Keratinocyte (primary cell): ENCODE measurements around the gene CDK5RAP3. TPM values are rescaled to one million over a fixed set of nuclear protein-coding genes. Genes with fewer than 3 reads are reported as not detected.

Experiments
- DNase-seq: peaks from one replicate; pipeline ENCODE4 v3.0.0-alpha.2; 2011; ENCODE audit warnings: low read depth, missing footprints, low spot score
- FAIRE-seq: peaks from 2 replicates; lab custom pipeline; 2011; peaks lifted over from hg19 to GRCh38; lab: Jason Lieb, UNC
- H2AFZ ChIP-seq: 2 replicates; pipeline ENCODE4 v1.6.0; 2012; ENCODE audit warnings: low read length, control low read depth, inconsistent platforms; ENCODE audit not compliant: control insufficient read depth
- H3K27ac ChIP-seq: 2 replicates; pipeline ENCODE4 v1.5.1; 2011; ENCODE audit warnings: low read length; ENCODE audit not compliant: control insufficient read depth, insufficient read depth
- H3K27me3 ChIP-seq: 3 replicates; pipeline ENCODE4 v1.6.0; 2011; ENCODE audit warnings: low read length; ENCODE audit not compliant: control insufficient read depth, insufficient read depth; ENCODE audit errors: extremely low read depth
- H3K36me3 ChIP-seq, 2 experiments: 2 replicates in 1 of 2; 3 replicates in 1 of 2; pipeline ENCODE4 v1.5.1; 2011; ENCODE audit warnings: low read length in 2 of 2, mild to moderate bottlenecking in 1 of 2; ENCODE audit not compliant: control insufficient read depth in 2 of 2, insufficient read depth in 2 of 2; ENCODE audit errors: extremely low read depth in 1 of 2
- H3K4me1 ChIP-seq: 3 replicates; pipeline ENCODE4 v1.5.1; 2011; ENCODE audit warnings: low read length; ENCODE audit not compliant: control insufficient read depth, insufficient read depth; ENCODE audit errors: extremely low read depth
- H3K4me2 ChIP-seq: 3 replicates; pipeline ENCODE4 v1.6.0; 2011; ENCODE audit warnings: low read depth, low read length; ENCODE audit not compliant: control insufficient read depth, insufficient read depth; ENCODE audit errors: extremely low read depth
- H3K4me3 ChIP-seq, 3 experiments: fragments of 200-600 bp in 1 of 3; sonication (generic) in 1 of 3; 2 replicates in 2 of 3; 3 replicates in 1 of 3; pipeline ENCODE4 v1.5.1; 2011 to 2016; ENCODE audit warnings: low read length in 3 of 3, mild to moderate bottlenecking in 3 of 3, control low read depth in 2 of 3, inconsistent platforms in 1 of 3, low read depth in 1 of 3, mixed read lengths in 1 of 3, mixed run types in 1 of 3, moderate library complexity in 1 of 3; ENCODE audit not compliant: control insufficient read depth in 2 of 3, insufficient read depth in 2 of 3; ENCODE audit errors: extremely low read depth in 1 of 3
- H3K79me2 ChIP-seq: 2 replicates; pipeline ENCODE4 v1.6.0; 2012; ENCODE audit warnings: low read length; ENCODE audit not compliant: control insufficient read depth, insufficient read depth
- H3K9ac ChIP-seq: 3 replicates; pipeline ENCODE4 v1.6.0; 2011; ENCODE audit warnings: low read length; ENCODE audit not compliant: control insufficient read depth, insufficient read depth; ENCODE audit errors: extremely low read depth
- H3K9me1 ChIP-seq: 3 replicates; pipeline ENCODE4 v1.6.0; 2011; ENCODE audit warnings: low read length; ENCODE audit not compliant: control insufficient read depth, insufficient read depth; ENCODE audit errors: extremely low read depth
- H3K9me3 ChIP-seq: 2 replicates; pipeline ENCODE4 v1.5.1; 2012; ENCODE audit warnings: low read depth, low read length; ENCODE audit not compliant: control insufficient read depth
- H4K20me1 ChIP-seq: 3 replicates; pipeline ENCODE4 v1.6.0; 2011; ENCODE audit warnings: low read length; ENCODE audit not compliant: control insufficient read depth, insufficient read depth; ENCODE audit errors: extremely low read depth
- EZH2 ChIP-seq: IDR thresholded peaks from one replicate; pipeline ENCODE4 v1.6.1; 2012; ENCODE audit warnings: inconsistent platforms, mild to moderate bottlenecking, low read length, moderate library complexity
- dilution Hi-C: fragments of 300-500 bp; cut with MboI; formaldehyde crosslinking; loops from one replicate; pipeline ENCODE4 v1.7.0; 2020; ENCODE audit warnings: low sequenced_read_pairs; ENCODE audit not compliant: extremely low pct_ligation_motif_present
- polyA plus RNA-seq, 5 experiments: library from polyadenylated mRNA; depleted of rRNA in 3 of 5; stranded (reverse) in 3 of 5; stranded (forward) in 1 of 5; unstranded in 1 of 5; fragments of >200 nt; gene quantifications; 1 replicate in 1 of 5; 2 replicates in 3 of 5; 3 replicates in 1 of 5; pipeline versions ENCODE4 v1.2.1 to v1.2.3, GENCODE V29; 2011 to 2012; ENCODE audit warnings: missing spikeins in 2 of 5, low read depth in 1 of 5, low replicate concordance in 1 of 5
- TF ChIP-seq, protein P1 (sequence below), 3 experiments: IDR thresholded peaks in 1 of 3; conservative IDR thresholded peaks in 1 of 3; optimal IDR thresholded peaks in 1 of 3; 2 replicates in 2 of 3; 3 replicates in 1 of 3; pipeline versions ENCODE3 to v1.5.1; 2011; ENCODE audit warnings: low read length in 3 of 3, mild to moderate bottlenecking in 3 of 3, moderate library complexity in 2 of 3, control low read depth in 1 of 3, inconsistent platforms in 1 of 3; ENCODE audit not compliant: insufficient read depth in 2 of 3; ENCODE audit errors: extremely low read depth in 1 of 3

The CDK5RAP3 gene
- polyA plus RNA-seq, 1 donor (not counting 4 experiments of a cell fraction or from before 2014, with no cell fraction given), result 63.9 TPM

DNA sequence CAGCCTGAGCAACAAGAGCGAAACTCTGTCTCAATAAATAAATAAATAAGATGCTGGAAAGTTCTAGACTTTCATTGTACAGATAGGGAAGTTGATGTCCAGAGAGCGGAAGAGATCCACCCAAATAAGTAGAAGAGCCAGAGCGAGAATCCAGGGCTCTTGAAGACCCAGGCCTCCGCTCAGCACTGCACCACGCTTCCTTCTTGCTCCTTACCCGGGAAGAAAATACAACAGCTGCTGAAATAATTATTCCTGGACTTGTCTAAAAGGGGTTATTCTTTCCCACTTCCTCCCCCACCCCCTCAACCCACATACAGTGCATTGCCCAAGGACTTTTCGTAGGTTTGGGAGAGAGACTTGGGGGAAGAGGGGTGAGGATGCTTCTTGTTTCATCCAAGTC is 26.7 kb downstream of the CDK5RAP3 start:
- no peak overlapping the region for H2AFZ ChIP-seq
- DNase-seq (no peak), FAIRE-seq (no peak)
- peaks cover 4% of the 10 kb centered on the region for H3K4me1 ChIP-seq
- no peak overlapping the region for H3K4me2 ChIP-seq
- dilution Hi-C loops, result no loop called here
- no peaks in the 10 kb centered on the region for H3K79me2 ChIP-seq
- no peaks in the 10 kb centered on the region for H4K20me1 ChIP-seq
- H3K36me3 ChIP-seq, result no peaks in the 10 kb centered on the region
- no peak overlapping the region for H3K4me3 ChIP-seq
- H3K9me3 ChIP-seq, result no peaks in the 10 kb centered on the region
- TF ChIP-seq EZH2, result no peak
- TF ChIP-seq, protein P1, sequence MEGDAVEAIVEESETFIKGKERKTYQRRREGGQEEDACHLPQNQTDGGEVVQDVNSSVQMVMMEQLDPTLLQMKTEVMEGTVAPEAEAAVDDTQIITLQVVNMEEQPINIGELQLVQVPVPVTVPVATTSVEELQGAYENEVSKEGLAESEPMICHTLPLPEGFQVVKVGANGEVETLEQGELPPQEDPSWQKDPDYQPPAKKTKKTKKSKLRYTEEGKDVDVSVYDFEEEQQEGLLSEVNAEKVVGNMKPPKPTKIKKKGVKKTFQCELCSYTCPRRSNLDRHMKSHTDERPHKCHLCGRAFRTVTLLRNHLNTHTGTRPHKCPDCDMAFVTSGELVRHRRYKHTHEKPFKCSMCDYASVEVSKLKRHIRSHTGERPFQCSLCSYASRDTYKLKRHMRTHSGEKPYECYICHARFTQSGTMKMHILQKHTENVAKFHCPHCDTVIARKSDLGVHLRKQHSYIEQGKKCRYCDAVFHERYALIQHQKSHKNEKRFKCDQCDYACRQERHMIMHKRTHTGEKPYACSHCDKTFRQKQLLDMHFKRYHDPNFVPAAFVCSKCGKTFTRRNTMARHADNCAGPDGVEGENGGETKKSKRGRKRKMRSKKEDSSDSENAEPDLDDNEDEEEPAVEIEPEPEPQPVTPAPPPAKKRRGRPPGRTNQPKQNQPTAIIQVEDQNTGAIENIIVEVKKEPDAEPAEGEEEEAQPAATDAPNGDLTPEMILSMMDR (optimal IDR thresholded peaks at IDR 0.05 in 1 of 3, IDR thresholded peaks at IDR 0.05 in 1 of 3, conservative IDR thresholded peaks at IDR 0.05 in 1 of 3; ENCODE audit: extremely low read depth in 1 of 3, insufficient read depth in 2 of 3, low read length in 3 of 3), result no peak
- H3K9me1 ChIP-seq, result no peaks in the 10 kb centered on the region
- H3K9ac ChIP-seq, result no peak overlapping the region
- H3K27me3 ChIP-seq, result no peaks in the 10 kb centered on the region
- no peak overlapping the region for H3K27ac ChIP-seq

DNA sequence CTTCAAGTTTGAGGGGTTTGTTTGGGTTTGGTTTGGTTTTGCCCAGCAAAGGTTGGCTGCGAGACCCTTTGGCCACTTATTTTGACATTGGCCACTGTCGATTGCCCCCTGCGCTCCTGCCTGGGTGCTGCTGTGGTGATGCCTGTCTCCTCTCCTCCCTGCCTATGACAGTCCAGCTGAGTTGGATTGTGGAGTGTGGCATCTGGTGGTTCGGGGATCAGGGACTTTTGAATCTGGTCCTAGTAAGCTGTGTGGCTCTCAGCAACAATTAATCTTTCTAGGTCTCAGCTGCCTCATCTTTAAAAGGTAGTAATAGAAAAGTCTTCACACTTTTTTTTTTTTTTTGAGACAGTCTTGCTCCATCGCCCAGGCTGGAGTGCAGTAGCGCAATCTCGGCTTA is 27.1 kb downstream of the CDK5RAP3 start:
- H2AFZ ChIP-seq, result no peak overlapping the region
- no peak overlapping the region for H3K9ac ChIP-seq
- H3K4me3 ChIP-seq, result no peak overlapping the region
- no peaks in the 10 kb centered on the region for H4K20me1 ChIP-seq
- no peaks in the 10 kb centered on the region for H3K36me3 ChIP-seq
- no peaks in the 10 kb centered on the region for H3K79me2 ChIP-seq
- H3K27ac ChIP-seq, result no peak overlapping the region
- no peaks in the 10 kb centered on the region for H3K9me3 ChIP-seq
- FAIRE-seq (no peak), DNase-seq (no peak)
- TF ChIP-seq EZH2, result no peak
- TF ChIP-seq, protein P1 (optimal IDR thresholded peaks at IDR 0.05 in 1 of 3, IDR thresholded peaks at IDR 0.05 in 1 of 3, conservative IDR thresholded peaks at IDR 0.05 in 1 of 3; ENCODE audit: extremely low read depth in 1 of 3, insufficient read depth in 2 of 3, low read length in 3 of 3), result no peak
- no peaks in the 10 kb centered on the region for H3K9me1 ChIP-seq
- no peaks in the 10 kb centered on the region for H3K27me3 ChIP-seq
- H3K4me1 ChIP-seq, result peaks cover 9% of the 10 kb centered on the region
- no peak overlapping the region for H3K4me2 ChIP-seq
- dilution Hi-C loops, result no loop called here
